Astrocyte (in vitro differentiated cells and primary cell): ENCODE results near the gene SLC44A1.

Experiments
- CTCF ChIP-seq: IDR thresholded peaks from 2 replicates; pipeline ENCODE4 v1.5.1; 2011; ENCODE audit warnings: low read depth, mild to moderate bottlenecking, inconsistent platforms, low read length, moderate library complexity; ENCODE audit not compliant: insufficient read depth
- EZH2 ChIP-seq: IDR thresholded peaks from 2 replicates; pipeline ENCODE4 v1.6.1; 2012; ENCODE audit warnings: mild to moderate bottlenecking, low read length, inconsistent platforms; ENCODE audit not compliant: insufficient read depth

GRCh38 chr9:105437704-105438103 lies 193.3 kb downstream of the SLC44A1 start:
- TF ChIP-seq CTCF (no peak), EZH2 (no peak)
